PC-3 (cell line): ENCODE data around the gene MYH15. TPM values are rescaled to one million over a fixed set of nuclear protein-coding genes. Genes with fewer than 3 reads are reported as not detected.

Experiments
- ATAC-seq: fragments of 200-7000 bp; cut with Tn5 transposase; 2 replicates; pipeline ENCODE4 v1.9.1; 2020; ENCODE audit warnings: mild to moderate bottlenecking, moderate library complexity
- BruUV-seq: library from RNA; stranded (reverse); fragments of 400-500 nt; replicated peaks from 2 replicates; lab custom pipeline; 2021; lab: Mats Ljungman, UMichigan
- CTCF ChIA-PET: fragments of 300-600 bp; sonication (Branson Sonifier 250); formaldehyde crosslinking; loops from one replicate; lab custom pipeline; 2022; ENCODE audit warnings: antibody characterized with exemption; lab: Charles Lee
- POLR2A ChIA-PET: fragments of 300-600 bp; sonication (Branson Sonifier 250); formaldehyde crosslinking; loops from one replicate; lab custom pipeline; 2022; ENCODE audit warnings: antibody characterized with exemption; ENCODE audit not compliant: unreplicated experiment; lab: Charles Lee
- DNase-seq: peaks from one replicate; pipeline ENCODE4 v3.0.0-alpha.2; 2015
- H2AFZ ChIP-seq: fragments of 300-600 bp; sonication (generic); 2 replicates; pipeline ENCODE4 v1.6.0; 2016; ENCODE audit warnings: antibody characterized with exemption, low read length
- H3F3A ChIP-seq: fragments of 300-600 bp; sonication (generic); one replicate; pipeline ENCODE4 v1.6.0; 2017; ENCODE audit warnings: antibody characterized with exemption, low read length, control low read depth, mild to moderate bottlenecking; ENCODE audit not compliant: unreplicated experiment
- H3K27ac ChIP-seq: fragments of 300-600 bp; sonication (generic); 2 replicates; pipeline ENCODE4 v1.5.1; 2016; ENCODE audit warnings: mild to moderate bottlenecking, low read length
- H3K27me3 ChIP-seq: fragments of 300-600 bp; sonication (generic); 2 replicates; pipeline ENCODE4 v1.6.1; 2016; ENCODE audit warnings: low read length, mixed read lengths
- H3K36me3 ChIP-seq: fragments of 300-600 bp; sonication (generic); 2 replicates; pipeline ENCODE4 v1.6.1; 2016; ENCODE audit warnings: low read depth, mixed run types, low read length, mixed read lengths
- H3K4me1 ChIP-seq: fragments of 300-600 bp; sonication (generic); 2 replicates; pipeline ENCODE4 v1.5.1; 2016; ENCODE audit warnings: low read length; ENCODE audit not compliant: insufficient read depth
- H3K4me2 ChIP-seq: fragments of 300-600 bp; sonication (generic); 2 replicates; pipeline ENCODE4 v1.6.0; 2016; ENCODE audit warnings: low read length
- H3K4me3 ChIP-seq: fragments of 300-600 bp; sonication (generic); 2 replicates; pipeline ENCODE4 v1.5.1; 2016; ENCODE audit warnings: mild to moderate bottlenecking, low read length, mixed read lengths
- H3K79me2 ChIP-seq: fragments of 300-600 bp; sonication (generic); 2 replicates; pipeline ENCODE4 v1.6.1; 2017; ENCODE audit warnings: low read length, mixed read lengths
- H3K9ac ChIP-seq: fragments of 300-600 bp; sonication (generic); 2 replicates; pipeline ENCODE4 v1.6.0; 2016; ENCODE audit warnings: mild to moderate bottlenecking, low read length
- H3K9me2 ChIP-seq: fragments of 300-600 bp; sonication (generic); replicated peaks from 2 replicates; pipeline ENCODE4 v1.6.1; 2016; ENCODE audit warnings: mixed run types, low read length, mixed read lengths
- H3K9me3 ChIP-seq: fragments of 300-600 bp; sonication (generic); 2 replicates; pipeline ENCODE4 v1.6.1; 2016; ENCODE audit warnings: low read length, mixed read lengths
- H4K20me1 ChIP-seq: fragments of 300-600 bp; sonication (generic); 2 replicates; pipeline ENCODE4 v1.6.1; 2016; ENCODE audit warnings: low read length, mixed read lengths
- CTCF ChIP-seq: fragments of 300-600 bp; sonication (generic); conservative IDR thresholded peaks from 2 replicates; pipeline ENCODE4 v1.5.1; 2017; ENCODE audit warnings: antibody characterized with exemption, low read depth, mild to moderate bottlenecking, low read length
- EZH2 ChIP-seq: fragments of 300-600 bp; sonication (generic); IDR thresholded peaks from one replicate; pipeline ENCODE4 v1.6.1; 2017; ENCODE audit warnings: antibody characterized with exemption, mild to moderate bottlenecking, low read length; ENCODE audit not compliant: unreplicated experiment
- EZH2phosphoT487 ChIP-seq: fragments of 300-600 bp; sonication (generic); IDR thresholded peaks from 2 replicates; pipeline ENCODE4 v1.6.1; 2018; ENCODE audit warnings: mild to moderate bottlenecking, antibody characterized with exemption, low read length, borderline replicate concordance
- intact Hi-C: fragments of 100-400 bp; cut with micrococcal nuclease; formaldehyde crosslinking; loops from 2 replicates; pipeline ENCODE4 v1.9.0; 2023
- total RNA-seq: library from RNA; depleted of rRNA; stranded (reverse); fragments of >200 nt; gene quantifications from 2 replicates; pipeline ENCODE4 v1.2.3, GENCODE V29; 2014

The MYH15 gene
- total RNA-seq, 1 experiment from 2014 or later = 2.4 TPM

- Histone ChIP-seq H3K79me2 (no peaks in the 10 kb centered on the region), H3F3A (no peaks in the 10 kb centered on the region), H3K9me3 (no peaks in the 10 kb centered on the region), H3K9ac (no peak overlapping the region), H2AFZ (no peak overlapping the region), H3K27ac (no peak overlapping the region), H3K27me3 (no peaks in the 10 kb centered on the region), H3K4me3 (no peak overlapping the region), H3K4me2 (0 out of 2 replicates have a peak overlapping the region, but pooled peaks have one; percentile 34), H3K9me2 (no peaks in the 10 kb centered on the region), H3K4me1 (peaks cover 15% of the 10 kb centered on the region), H3K36me3 (peaks cover 60% of the 10 kb centered on the region), H4K20me1 (0 out of 2 replicates have a peak, but pooled peaks cover 4% of the 10 kb centered on the region)
- peak; percentile 54 for ATAC-seq
- no peak for TF ChIP-seq CTCF
- no peak for TF ChIP-seq EZH2phosphoT487
- no peak for TF ChIP-seq EZH2
- no peak for DNase-seq
- BruUV-seq = no TSS peak
- ChIA-PET CTCF (interaction anchor here (1.3 kb wide), 1 partner anchor 360 kb away, joined by 3 read pairs; no protein-coding TSS in a partner anchor), POLR2A (interaction anchor here (0.6 kb wide), 1 partner anchor 47 kb away, joined by 3 read pairs; no protein-coding TSS in a partner anchor)
- intact Hi-C loops = loop anchor here (2.0 to 10.0 kb wide), 5 partner anchors 34 to 1320 kb away; partner anchors contain the start of genes CIP2A and DZIP3
Measured at GRCh38 chr3:108554913-108555571, 44.6 kb upstream of the MYH15 start.

- CTCF ChIA-PET = interaction anchor here (1.3 kb wide), 1 partner anchor 361 kb away, joined by 3 read pairs; no protein-coding TSS in a partner anchor
- H3K4me2 ChIP-seq = peak overlapping the region; percentile 34; the same call in 1 of the 2 replicates
Measured at GRCh38 chr3:108554229-108554628, 43.8 kb upstream of the MYH15 start.

More at GRCh38 chr3:108554229-108554628, 43.8 kb upstream of the MYH15 start:
- Histone ChIP-seq H3K27ac (no peak overlapping the region), H3K4me1 (peaks cover 22% of the 10 kb centered on the region), H3F3A (no peaks in the 10 kb centered on the region), H3K9ac (no peak overlapping the region), H3K79me2 (no peaks in the 10 kb centered on the region), H3K9me2 (no peaks in the 10 kb centered on the region), H3K27me3 (no peaks in the 10 kb centered on the region), H3K9me3 (no peaks in the 10 kb centered on the region), H4K20me1 (0 out of 2 replicates have a peak, but pooled peaks cover 4% of the 10 kb centered on the region), H3K4me3 (no peak overlapping the region), H3K36me3 (peaks cover 53% of the 10 kb centered on the region), H2AFZ (no peak overlapping the region)
- intact Hi-C loops = loop anchor here (2.0 to 10.0 kb wide), 5 partner anchors 35 to 1319 kb away; partner anchors contain the start of genes CIP2A and DZIP3
- no peak for DNase-seq
- ATAC-seq = peak; percentile 56
- no TSS peak for BruUV-seq
- POLR2A ChIA-PET = interaction anchor here (0.6 kb wide), 1 partner anchor 48 kb away, joined by 3 read pairs; no protein-coding TSS in a partner anchor
- TF ChIP-seq CTCF = no peak
- no peak for TF ChIP-seq EZH2phosphoT487
- no peak for TF ChIP-seq EZH2
